ENCODE results near the gene ZNHIT3.
"Not testable (repeated sequence)": the region's sequence is repeated elsewhere in the genome, so short reads cannot be mapped to it uniquely, and the experiment has no call there.

Gene ZNHIT3

GRCh38 chr17:36486204-36487194 lies at the start of gene ZNHIT3:
Gene ZNHIT3, plus strand, starts transcription at chr17:36486681. Its CDS starts 19 bp downstream, at chr17:36486700.
- no peak for TF ChIP-seq CTCF (IDR thresholded peaks at IDR 0.05; ENCODE audit: insufficient read depth, low read depth, low read length, missing control alignments)
- H3K4me3 ChIP-seq (ENCODE audit: low read length): peak within 1 kb of the TSS; percentile 96
- peak; percentile 98 for DNase-seq (ENCODE audit: low read depth)

GRCh38 chr17:36441792-36442191 lies 44.7 kb upstream of the ZNHIT3 start:
- not testable (repeated sequence) for H3K4me3 ChIP-seq (ENCODE audit: low read length); DNase-seq (ENCODE audit: low read depth)

GRCh38 chr17:36443777-36444176 lies 42.7 kb upstream of the ZNHIT3 start:
- H3K4me3 ChIP-seq (ENCODE audit: low read length): no peak overlapping the region
- DNase-seq (ENCODE audit: low read depth): no peak
- no peak for TF ChIP-seq CTCF (IDR thresholded peaks at IDR 0.05; ENCODE audit: insufficient read depth, low read depth, low read length, missing control alignments)

- not testable (repeated sequence) for DNase-seq (ENCODE audit: low read depth); H3K4me3 ChIP-seq (ENCODE audit: low read length)
These were observed 36.5 kb upstream of the ZNHIT3 start for GRCh38 chr17:36449997-36450396.

- H3K4me3 ChIP-seq (ENCODE audit: low read length); DNase-seq (ENCODE audit: low read depth): not testable (repeated sequence)
These were observed 33.6 kb upstream of the ZNHIT3 start for GRCh38 chr17:36452888-36453287.

GRCh38 chr17:36457701-36458100 lies 28.8 kb upstream of the ZNHIT3 start:
- H3K4me3 ChIP-seq (ENCODE audit: low read length); DNase-seq (ENCODE audit: low read depth): not testable (repeated sequence)

- DNase-seq (ENCODE audit: low read depth): no peak
- H3K4me3 ChIP-seq (ENCODE audit: low read length): no peak overlapping the region
- no peak for TF ChIP-seq CTCF (IDR thresholded peaks at IDR 0.05; ENCODE audit: insufficient read depth, low read depth, low read length, missing control alignments)
These were observed 27.4 kb upstream of the ZNHIT3 start for GRCh38 chr17:36459045-36459444.

GRCh38 chr17:36459601-36460000 lies 26.9 kb upstream of the ZNHIT3 start:
- no peak for DNase-seq (ENCODE audit: low read depth)
- H3K4me3 ChIP-seq (ENCODE audit: low read length): no peak overlapping the region
- no peak for TF ChIP-seq CTCF (IDR thresholded peaks at IDR 0.05; ENCODE audit: insufficient read depth, low read depth, low read length, missing control alignments)

- no peak for TF ChIP-seq CTCF (IDR thresholded peaks at IDR 0.05; ENCODE audit: insufficient read depth, low read depth, low read length, missing control alignments)
- no peak for DNase-seq (ENCODE audit: low read depth)
- H3K4me3 ChIP-seq (ENCODE audit: low read length): no peak overlapping the region
These were observed 26.1 kb upstream of the ZNHIT3 start for GRCh38 chr17:36460265-36460937.
